Liver (tissue), 3 donors: ENCODE results near the gene PRXL2A.

Experiments used
- HNF4A ChIP-seq, 2 donors: conservative IDR thresholded peaks; 2 replicates each; pipeline ENCODE4 v1.6.1; 2016; ENCODE audit warnings: antibody characterized with exemption in 2 of 2, mild to moderate bottlenecking in 2 of 2
- TAF1 ChIP-seq: conservative IDR thresholded peaks from 2 replicates; pipeline ENCODE4 v1.6.1; 2016; ENCODE audit warnings: antibody characterized with exemption, mild to moderate bottlenecking
- TF ChIP-seq, protein P1 (sequence below): fragments of 150-350 bp; IDR thresholded peaks from 2 replicates; pipeline ENCODE4 v1.5.1; 2017; ENCODE audit warnings: improper control_type of control experiment, low read depth, low read length; ENCODE audit not compliant: missing input control
- donor health status: healthy.
- donor health status: healthy.

DNA sequence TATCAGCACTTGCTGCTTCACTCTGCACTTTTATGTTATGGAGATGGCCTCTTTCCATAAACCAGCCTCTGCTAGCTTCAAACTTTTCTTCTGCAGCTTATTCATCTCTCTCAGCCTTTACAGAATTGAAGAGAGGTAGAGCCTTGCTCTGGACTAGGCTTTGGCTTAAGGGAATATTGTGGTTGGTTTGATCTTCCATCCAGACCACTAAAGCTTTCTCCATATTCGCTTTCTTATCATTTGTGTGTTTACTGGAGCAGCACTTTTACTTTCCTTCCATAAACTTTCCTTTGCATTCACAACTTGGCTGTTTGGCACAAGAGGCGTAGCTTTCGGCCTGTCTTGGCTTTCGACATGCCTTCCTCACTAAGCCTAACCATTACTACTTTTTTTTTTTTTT, 28.2 kb upstream of the PRXL2A start:
- TF ChIP-seq HNF4A (conservative IDR thresholded peaks at IDR 0.05) (no peak), TAF1 (no peak)
- TF ChIP-seq, protein P1, sequence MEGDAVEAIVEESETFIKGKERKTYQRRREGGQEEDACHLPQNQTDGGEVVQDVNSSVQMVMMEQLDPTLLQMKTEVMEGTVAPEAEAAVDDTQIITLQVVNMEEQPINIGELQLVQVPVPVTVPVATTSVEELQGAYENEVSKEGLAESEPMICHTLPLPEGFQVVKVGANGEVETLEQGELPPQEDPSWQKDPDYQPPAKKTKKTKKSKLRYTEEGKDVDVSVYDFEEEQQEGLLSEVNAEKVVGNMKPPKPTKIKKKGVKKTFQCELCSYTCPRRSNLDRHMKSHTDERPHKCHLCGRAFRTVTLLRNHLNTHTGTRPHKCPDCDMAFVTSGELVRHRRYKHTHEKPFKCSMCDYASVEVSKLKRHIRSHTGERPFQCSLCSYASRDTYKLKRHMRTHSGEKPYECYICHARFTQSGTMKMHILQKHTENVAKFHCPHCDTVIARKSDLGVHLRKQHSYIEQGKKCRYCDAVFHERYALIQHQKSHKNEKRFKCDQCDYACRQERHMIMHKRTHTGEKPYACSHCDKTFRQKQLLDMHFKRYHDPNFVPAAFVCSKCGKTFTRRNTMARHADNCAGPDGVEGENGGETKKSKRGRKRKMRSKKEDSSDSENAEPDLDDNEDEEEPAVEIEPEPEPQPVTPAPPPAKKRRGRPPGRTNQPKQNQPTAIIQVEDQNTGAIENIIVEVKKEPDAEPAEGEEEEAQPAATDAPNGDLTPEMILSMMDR = no peak
